ENCODE measurements around the gene OR10AD1. TPM values are rescaled to one million over a fixed set of nuclear protein-coding genes. Genes with fewer than 3 reads are reported as not detected.

Gene OR10AD1
- total RNA-seq, 2 experiments from 2014 or later = not detected

DNA sequence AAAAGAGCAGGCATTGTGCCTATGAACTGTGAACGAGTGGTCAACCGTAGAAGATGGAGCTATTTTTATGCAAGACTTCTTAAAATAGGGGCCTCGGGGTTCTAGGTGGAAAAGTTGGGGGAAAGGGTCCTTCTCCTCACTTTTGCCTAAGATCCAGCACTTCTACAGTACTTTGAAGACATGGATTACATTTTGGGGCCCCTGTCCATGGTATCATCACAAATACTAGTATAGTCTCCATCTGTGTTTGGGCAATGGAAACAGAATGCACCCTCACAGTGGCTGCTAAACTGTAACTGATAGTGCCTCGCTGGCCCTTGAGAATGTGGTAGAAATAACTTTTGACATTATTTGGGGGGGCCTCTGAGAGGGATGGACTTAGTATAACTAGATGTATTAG, 25.1 kb downstream of the OR10AD1 start:
- CTCF ChIA-PET (ENCODE audit: unreplicated experiment) = no interaction called here
- intact Hi-C loops (cut with micrococcal nuclease; ENCODE audit: unreplicated experiment) = no loop called here

DNA sequence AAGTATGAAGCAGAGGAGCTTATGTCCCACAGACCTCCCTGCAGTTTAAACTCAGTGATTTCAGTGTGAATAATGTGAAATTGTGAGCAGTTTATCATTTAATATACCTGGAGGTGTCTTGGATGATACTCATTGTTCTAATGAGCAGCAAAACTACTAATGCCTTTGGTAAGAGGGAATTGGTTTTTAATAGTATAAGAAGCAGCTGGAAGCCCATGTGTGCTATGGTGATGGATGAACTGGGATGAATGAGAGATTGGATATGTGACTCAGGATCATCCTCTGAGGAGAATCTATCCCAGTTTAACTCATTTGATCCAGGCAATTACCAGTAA, 26.7 kb downstream of the OR10AD1 start:
- CTCF ChIA-PET (ENCODE audit: unreplicated experiment) = no interaction called here
- intact Hi-C loops (cut with micrococcal nuclease; ENCODE audit: unreplicated experiment) = no loop called here
- POLR2A ChIA-PET = interaction anchor here (0.6 to 0.9 kb wide), 2 partner anchors 19 to 190 kb away, joined by 3 read pairs; partner anchors contain the start of gene ASB8
- no peaks in the 10 kb centered on the region for H3K36me3 ChIP-seq (ENCODE audit: insufficient read depth, low read length)
- no peak overlapping the region for H3K27ac ChIP-seq (ENCODE audit: low read depth, low read length, poor library complexity, severe bottlenecking)
- H3K4me2 ChIP-seq (ENCODE audit: low read length) = no peak overlapping the region
- no peaks in the 10 kb centered on the region for H3K79me2 ChIP-seq (ENCODE audit: insufficient read depth, low read depth, low read length)
- no peak overlapping the region for H2AFZ ChIP-seq (ENCODE audit: low read length)
- no peak for DNase-seq (ENCODE audit: low spot score)
- no peaks in the 10 kb centered on the region for H4K20me1 ChIP-seq (ENCODE audit: insufficient read depth, low read length)
- TF ChIP-seq, protein P1, sequence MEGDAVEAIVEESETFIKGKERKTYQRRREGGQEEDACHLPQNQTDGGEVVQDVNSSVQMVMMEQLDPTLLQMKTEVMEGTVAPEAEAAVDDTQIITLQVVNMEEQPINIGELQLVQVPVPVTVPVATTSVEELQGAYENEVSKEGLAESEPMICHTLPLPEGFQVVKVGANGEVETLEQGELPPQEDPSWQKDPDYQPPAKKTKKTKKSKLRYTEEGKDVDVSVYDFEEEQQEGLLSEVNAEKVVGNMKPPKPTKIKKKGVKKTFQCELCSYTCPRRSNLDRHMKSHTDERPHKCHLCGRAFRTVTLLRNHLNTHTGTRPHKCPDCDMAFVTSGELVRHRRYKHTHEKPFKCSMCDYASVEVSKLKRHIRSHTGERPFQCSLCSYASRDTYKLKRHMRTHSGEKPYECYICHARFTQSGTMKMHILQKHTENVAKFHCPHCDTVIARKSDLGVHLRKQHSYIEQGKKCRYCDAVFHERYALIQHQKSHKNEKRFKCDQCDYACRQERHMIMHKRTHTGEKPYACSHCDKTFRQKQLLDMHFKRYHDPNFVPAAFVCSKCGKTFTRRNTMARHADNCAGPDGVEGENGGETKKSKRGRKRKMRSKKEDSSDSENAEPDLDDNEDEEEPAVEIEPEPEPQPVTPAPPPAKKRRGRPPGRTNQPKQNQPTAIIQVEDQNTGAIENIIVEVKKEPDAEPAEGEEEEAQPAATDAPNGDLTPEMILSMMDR (conservative IDR thresholded peaks at IDR 0.05; ENCODE audit: low read length) = no peak
- TF ChIP-seq EZH2phosphoT487 (IDR thresholded peaks at IDR 0.05; ENCODE audit: borderline replicate concordance, low read depth, low read length) = no peak
- no peaks in the 10 kb centered on the region for H3K4me1 ChIP-seq (ENCODE audit: insufficient read depth, low read length, poor library complexity, severe bottlenecking)
- no peak overlapping the region for H3K4me3 ChIP-seq (ENCODE audit: low read depth, low read length, poor library complexity, severe bottlenecking)
- H3K9me2 ChIP-seq (ENCODE audit: insufficient read depth, low read length) = no peaks in the 10 kb centered on the region
- no peaks in the 10 kb centered on the region for H3K9me3 ChIP-seq (ENCODE audit: low read length)
- no TSS peak for BruUV-seq (replicated peaks)

More for the DNA sequence above, 25.1 kb downstream of the OR10AD1 start:
- H3K4me3 ChIP-seq (ENCODE audit: low read depth, low read length, poor library complexity, severe bottlenecking) = no peak overlapping the region
- DNase-seq (ENCODE audit: low spot score) = no peak
- H3K4me2 ChIP-seq (ENCODE audit: low read length) = no peak overlapping the region
- H3K4me1 ChIP-seq (ENCODE audit: insufficient read depth, low read length, poor library complexity, severe bottlenecking) = peaks cover 8% of the 10 kb centered on the region
- H3K9me2 ChIP-seq (ENCODE audit: insufficient read depth, low read length) = no peaks in the 10 kb centered on the region
- no peaks in the 10 kb centered on the region for H3K79me2 ChIP-seq (ENCODE audit: insufficient read depth, low read depth, low read length)
- H4K20me1 ChIP-seq (ENCODE audit: insufficient read depth, low read length) = no peaks in the 10 kb centered on the region
- no peaks in the 10 kb centered on the region for H3K9me3 ChIP-seq (ENCODE audit: low read length)
- POLR2A ChIA-PET = no interaction called here
- no TSS peak for BruUV-seq (replicated peaks)
- TF ChIP-seq, protein P1 (conservative IDR thresholded peaks at IDR 0.05; ENCODE audit: low read length) = no peak
- no peak for TF ChIP-seq EZH2phosphoT487 (IDR thresholded peaks at IDR 0.05; ENCODE audit: borderline replicate concordance, low read depth, low read length)
- H3K27ac ChIP-seq (ENCODE audit: low read depth, low read length, poor library complexity, severe bottlenecking) = no peak overlapping the region
- H2AFZ ChIP-seq (ENCODE audit: low read length) = no peak overlapping the region
- H3K36me3 ChIP-seq (ENCODE audit: insufficient read depth, low read length) = no peaks in the 10 kb centered on the region

DNA sequence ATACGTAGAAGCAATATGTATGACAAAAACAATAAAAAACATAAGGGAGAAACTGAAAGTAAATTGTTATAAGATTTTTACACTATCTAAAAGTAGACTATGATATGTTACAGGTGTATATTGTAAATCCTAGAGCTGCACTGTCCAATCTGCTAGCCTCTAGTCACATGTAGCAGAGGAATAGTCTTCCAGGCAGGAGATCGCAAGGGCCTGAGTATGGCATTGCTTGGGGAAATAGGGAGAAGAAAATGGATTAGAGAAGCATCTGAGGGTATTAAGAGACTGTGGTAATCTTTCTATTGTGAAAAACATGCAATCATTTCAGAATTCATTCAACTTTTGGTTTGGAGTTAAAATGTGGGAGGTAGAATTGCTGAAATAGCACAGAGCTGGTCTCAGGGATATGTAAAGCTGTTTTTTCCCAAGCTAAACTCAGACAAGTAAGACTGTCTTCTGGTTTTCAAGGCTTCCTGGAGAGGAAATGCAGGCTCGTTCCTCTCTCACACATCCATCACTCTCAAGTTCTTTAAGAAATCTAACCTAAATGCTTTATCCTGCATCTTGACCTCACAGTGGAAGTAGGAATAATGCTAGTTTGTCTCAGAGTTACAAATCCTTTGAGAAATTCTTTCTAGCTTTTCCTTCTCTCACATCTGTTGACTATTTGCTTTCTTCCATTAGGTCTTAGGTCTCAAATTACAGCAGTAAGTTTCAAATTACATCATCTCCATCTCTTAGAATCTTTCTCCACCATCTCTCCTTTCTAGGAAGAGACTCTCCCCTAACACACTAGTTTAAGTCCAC, 27.3 kb downstream of the OR10AD1 start:
- Histone ChIP-seq H3K9me2 (ENCODE audit: insufficient read depth, low read length) (no peaks in the 10 kb centered on the region), H3K4me1 (ENCODE audit: insufficient read depth, low read length, poor library complexity, severe bottlenecking) (no peaks in the 10 kb centered on the region), H3K27ac (ENCODE audit: low read depth, low read length, poor library complexity, severe bottlenecking) (no peak overlapping the region), H3K4me3 (ENCODE audit: low read depth, low read length, poor library complexity, severe bottlenecking) (no peak overlapping the region), H3K4me2 (ENCODE audit: low read length) (no peak overlapping the region), H4K20me1 (ENCODE audit: insufficient read depth, low read length) (no peaks in the 10 kb centered on the region), H3K36me3 (ENCODE audit: insufficient read depth, low read length) (no peaks in the 10 kb centered on the region), H2AFZ (ENCODE audit: low read length) (no peak overlapping the region), H3K9me3 (ENCODE audit: low read length) (no peaks in the 10 kb centered on the region), H3K79me2 (ENCODE audit: insufficient read depth, low read depth, low read length) (no peaks in the 10 kb centered on the region)
- ChIA-PET CTCF (ENCODE audit: unreplicated experiment) (no interaction called here), POLR2A (interaction anchor here (0.9 kb wide), 1 partner anchor 18 kb away, joined by 3 read pairs; the partner anchor contains the start of gene ASB8)
- BruUV-seq (replicated peaks) = no TSS peak
- no peak for DNase-seq (ENCODE audit: low spot score)
- TF ChIP-seq, protein P1 (conservative IDR thresholded peaks at IDR 0.05; ENCODE audit: low read length) = no peak
- no peak for TF ChIP-seq EZH2phosphoT487 (IDR thresholded peaks at IDR 0.05; ENCODE audit: borderline replicate concordance, low read depth, low read length)
- intact Hi-C loops (cut with micrococcal nuclease; ENCODE audit: unreplicated experiment) = no loop called here
